SK-N-SH (cell line): ENCODE measurements around the gene CSTF3. TPM values are rescaled to one million over a fixed set of nuclear protein-coding genes. Genes with fewer than 3 reads are reported as not detected.

Source experiments
- CTCF ChIA-PET: fragments of 300-600, 350-600 bp; formaldehyde crosslinking; extraction: SDS; loops from one replicate; lab custom pipeline; 2021; lab: Yijun Ruan, JAX
- POLR2A ChIA-PET: fragments of 350-600 bp; sonication (Branson Sonifier 250); formaldehyde crosslinking; extraction: SDS; loops from one replicate; lab custom pipeline; 2020; ENCODE audit warnings: antibody characterized with exemption, inconsistent platforms; lab: Yijun Ruan, JAX
- DNase-seq: peaks from one replicate; pipeline ENCODE4 v3.0.0; 2012
- H2AFZ ChIP-seq: fragments of 200-600 bp; sonication (generic); 2 replicates; pipeline ENCODE4 v1.8.1; 2016; ENCODE audit warnings: antibody characterized with exemption, mild to moderate bottlenecking, low read depth
- H3F3A ChIP-seq: fragments of 200-600 bp; sonication (generic); replicated peaks from 2 replicates; pipeline ENCODE3; 2016; ENCODE audit warnings: antibody characterized with exemption, mild to moderate bottlenecking; ENCODE audit not compliant: insufficient read depth
- H3K27ac ChIP-seq, 2 experiments: fragments of 200-500 bp in 1 of 2; fragments of 200-600 bp in 1 of 2; sonication (Bioruptor generic) in 1 of 2; sonication (generic), shearing (Covaris generic) in 1 of 2; 2 replicates each; pipeline versions ENCODE4 v1.5.1 to v1.6.1; 2014 to 2016; ENCODE audit warnings: low read depth in 2 of 2, inconsistent platforms in 1 of 2, low read length in 1 of 2, mild to moderate bottlenecking in 1 of 2, mixed read lengths in 1 of 2
- H3K27me3 ChIP-seq: fragments of 200-600 bp; sonication (generic), shearing (Covaris generic); 2 replicates; pipeline ENCODE4 v1.6.1; 2016; ENCODE audit warnings: mixed run types; ENCODE audit not compliant: insufficient read depth
- H3K36me3 ChIP-seq, 2 experiments: fragments of 200-500 bp in 1 of 2; fragments of 200-600 bp in 1 of 2; sonication (Bioruptor generic) in 1 of 2; sonication (generic) in 1 of 2; replicated peaks in 1 of 2; 2 replicates each; pipeline versions ENCODE3 to v1.5.1; 2014 to 2016; ENCODE audit warnings: low read length in 1 of 2, mild to moderate bottlenecking in 1 of 2; ENCODE audit not compliant: insufficient read depth in 2 of 2, control insufficient read depth in 1 of 2
- H3K4me1 ChIP-seq, 2 experiments: fragments of 200-500 bp in 1 of 2; fragments of 200-600 bp in 1 of 2; sonication (Bioruptor generic) in 1 of 2; sonication (generic), shearing (Covaris generic) in 1 of 2; 2 replicates each; pipeline versions ENCODE4 v1.5.1 to v1.6.1; 2014 to 2016; ENCODE audit warnings: low read depth in 1 of 2, low read length in 1 of 2, mixed run types in 1 of 2; ENCODE audit not compliant: insufficient read depth in 2 of 2, control insufficient read depth in 1 of 2
- H3K4me2 ChIP-seq: fragments of 200-600 bp; sonication (generic), shearing (Covaris generic); 2 replicates; pipeline ENCODE4 v1.6.1; 2017; ENCODE audit warnings: mixed run types
- H3K4me3 ChIP-seq, 2 experiments: fragments of 200-500 bp in 1 of 2; fragments of 200-600 bp in 1 of 2; sonication (Bioruptor generic) in 1 of 2; sonication (generic), shearing (Covaris generic) in 1 of 2; 2 replicates each; pipeline versions ENCODE4 v1.5.1 to v1.8.1; 2014 to 2016; ENCODE audit warnings: low read depth in 2 of 2, inconsistent platforms in 1 of 2, low read length in 1 of 2, mild to moderate bottlenecking in 1 of 2, mixed read lengths in 1 of 2, moderate library complexity in 1 of 2
- H3K79me2 ChIP-seq: fragments of 200-600 bp; sonication (generic); 2 replicates; pipeline ENCODE4 v1.8.1; 2017; ENCODE audit warnings: mild to moderate bottlenecking; ENCODE audit not compliant: insufficient read depth
- H3K9ac ChIP-seq: fragments of 200-600 bp; sonication (generic); 2 replicates; pipeline ENCODE4 v1.6.1; 2017; ENCODE audit warnings: mixed run types
- H3K9me2 ChIP-seq: fragments of 200-600 bp; sonication (generic); 2 replicates; pipeline ENCODE4 v1.6.1; 2017; ENCODE audit warnings: mixed run types
- H3K9me3 ChIP-seq: fragments of 200-600 bp; sonication (generic); 2 replicates; pipeline ENCODE4 v1.6.1; 2017; ENCODE audit warnings: mixed run types, mild to moderate bottlenecking, moderate library complexity
- H4K20me1 ChIP-seq: fragments of 200-600 bp; sonication (generic); 2 replicates; pipeline ENCODE4 v1.6.1; 2017; ENCODE audit warnings: mild to moderate bottlenecking, mixed run types; ENCODE audit not compliant: insufficient read depth
- CHD2 ChIP-seq: fragments of 150-350 bp; IDR thresholded peaks from 2 replicates; pipeline ENCODE4 v1.6.1; 2018; ENCODE audit warnings: low read length; ENCODE audit not compliant: partially characterized antibody
- FOSL2 ChIP-seq: IDR thresholded peaks from 2 replicates; pipeline ENCODE4 v1.4.0; 2012; ENCODE audit warnings: low read depth, mild to moderate bottlenecking, moderate library complexity, borderline replicate concordance
- FOXJ3 ChIP-seq: sonication (generic); formaldehyde crosslinking; IDR thresholded peaks from 2 replicates; pipeline ENCODE4 v1.5.1; 2020; ENCODE audit warnings: mild to moderate bottlenecking, missing genetic modification reagents
- FOXM1 ChIP-seq: IDR thresholded peaks from 2 replicates; pipeline ENCODE4 v1.4.0; 2012; ENCODE audit warnings: low read depth, mild to moderate bottlenecking
- GABPA ChIP-seq: IDR thresholded peaks from 2 replicates; pipeline ENCODE4 v1.4.0; 2012; ENCODE audit warnings: low read depth, mild to moderate bottlenecking
- GATA2 ChIP-seq: sonication (generic); formaldehyde crosslinking; IDR thresholded peaks from 2 replicates; pipeline ENCODE4 v1.5.0; 2020; ENCODE audit warnings: mild to moderate bottlenecking, missing genetic modification reagents
- MEF2A ChIP-seq: IDR thresholded peaks from 2 replicates; pipeline ENCODE4 v1.4.0; 2012; ENCODE audit warnings: low read depth, borderline replicate concordance
- MXI1 ChIP-seq: IDR thresholded peaks from 2 replicates; pipeline ENCODE4 v1.6.1; 2012; ENCODE audit warnings: mild to moderate bottlenecking, low read depth, low read length, improper control_type of control experiment
- POLR2AphosphoS5 ChIP-seq: IDR thresholded peaks from 2 replicates; pipeline ENCODE4 v1.6.1; 2012; ENCODE audit warnings: low read depth, low read length
- RAD21 ChIP-seq: IDR thresholded peaks from 2 replicates; pipeline ENCODE4 v1.6.1; 2012; ENCODE audit warnings: mild to moderate bottlenecking, low read length
- RFX5 ChIP-seq: IDR thresholded peaks from 2 replicates; pipeline ENCODE4 v1.6.1; 2012; ENCODE audit warnings: mild to moderate bottlenecking, improper control_type of control experiment, low read length
- RXRA ChIP-seq: IDR thresholded peaks from 2 replicates; pipeline ENCODE4 v1.4.0; 2012; ENCODE audit warnings: low read depth, mild to moderate bottlenecking, borderline replicate concordance
- TAF1 ChIP-seq: IDR thresholded peaks from 2 replicates; pipeline ENCODE4 v1.6.1; 2012; ENCODE audit warnings: low read depth, mild to moderate bottlenecking, low read length, moderate library complexity, borderline replicate concordance
- TCF12 ChIP-seq: IDR thresholded peaks from 2 replicates; pipeline ENCODE4 v1.4.0; 2012
- TEAD4 ChIP-seq: IDR thresholded peaks from 2 replicates; pipeline ENCODE4 v1.4.0; 2012; ENCODE audit warnings: mild to moderate bottlenecking, borderline replicate concordance; ENCODE audit not compliant: insufficient read depth
- YY1 ChIP-seq: IDR thresholded peaks from 2 replicates; pipeline ENCODE4 v1.4.0; 2012; ENCODE audit warnings: low read depth, mild to moderate bottlenecking
- polyA plus RNA-seq, 3 experiments: library from polyadenylated mRNA; depleted of rRNA; stranded (reverse); fragments of >200 nt; gene quantifications; 2 replicates each; pipeline ENCODE4 v1.2.3, GENCODE V29; 2012
- TF ChIP-seq, protein P1 (sequence below): IDR thresholded peaks from 2 replicates; pipeline ENCODE4 v1.4.0; 2012; ENCODE audit warnings: low read depth, borderline replicate concordance
- TF ChIP-seq, protein P2 (sequence below): fragments of 150-350 bp; IDR thresholded peaks from 2 replicates; pipeline ENCODE4 v1.6.1; 2017; ENCODE audit warnings: antibody characterized with exemption, low read length, low read depth, borderline replicate concordance
- TF ChIP-seq, protein P3 (sequence below): IDR thresholded peaks from 2 replicates; pipeline ENCODE4 v1.4.0; 2012; ENCODE audit warnings: low read depth

Gene CSTF3
- polyA plus RNA-seq, 1 of the 3 experiments (the other 2 are of a cell fraction) = 26.3 TPM

DNA sequence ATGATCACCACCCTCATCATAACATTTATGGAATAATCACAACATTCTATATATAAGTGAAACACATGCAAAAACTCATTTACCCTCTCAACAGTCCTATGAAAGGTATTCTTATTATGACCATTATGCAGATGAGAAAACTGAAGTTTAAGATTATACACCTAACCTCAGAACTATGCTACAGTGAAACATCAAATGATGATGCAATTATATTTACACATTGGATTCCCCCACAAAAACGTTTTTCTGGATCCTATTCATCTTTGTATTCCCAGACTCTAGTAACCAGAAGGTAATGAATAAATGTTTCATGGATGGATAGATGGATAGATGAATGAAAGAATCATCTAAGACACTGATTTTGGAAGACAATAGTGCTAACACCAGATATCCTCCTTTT is 67.1 kb downstream of the CSTF3 start (continued):
- TF ChIP-seq RAD21 (no peak), RFX5 (no peak), CHD2 (no peak), RXRA (no peak), POLR2AphosphoS5 (no peak), GABPA (no peak), FOXJ3 (no peak)
- TF ChIP-seq, protein P1, sequence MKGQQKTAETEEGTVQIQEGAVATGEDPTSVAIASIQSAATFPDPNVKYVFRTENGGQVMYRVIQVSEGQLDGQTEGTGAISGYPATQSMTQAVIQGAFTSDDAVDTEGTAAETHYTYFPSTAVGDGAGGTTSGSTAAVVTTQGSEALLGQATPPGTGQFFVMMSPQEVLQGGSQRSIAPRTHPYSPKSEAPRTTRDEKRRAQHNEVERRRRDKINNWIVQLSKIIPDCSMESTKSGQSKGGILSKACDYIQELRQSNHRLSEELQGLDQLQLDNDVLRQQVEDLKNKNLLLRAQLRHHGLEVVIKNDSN = no peak

DNA sequence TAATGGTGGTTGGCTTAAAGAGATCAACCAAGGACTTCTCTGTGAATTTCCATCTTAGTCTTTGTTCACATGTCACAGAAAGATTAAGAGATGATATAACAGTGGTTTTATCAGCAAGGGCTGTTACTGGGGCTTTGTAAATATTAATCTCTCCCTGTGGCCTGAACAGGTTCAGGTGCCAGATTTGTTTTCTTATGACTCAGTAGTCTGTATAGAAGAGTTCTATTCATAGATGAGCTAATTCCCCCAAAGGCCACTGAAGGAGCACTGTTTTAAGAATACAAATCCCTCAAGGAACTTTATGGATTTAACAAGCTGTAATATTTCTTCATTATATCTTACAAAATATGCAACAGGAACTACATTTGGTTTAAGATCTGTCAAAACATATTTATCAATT is 71.5 kb downstream of the CSTF3 start:
- Histone ChIP-seq H3K9me2 (no peaks in the 10 kb centered on the region), H3K79me2 (no peaks in the 10 kb centered on the region), H3K9ac (no peak overlapping the region), H3K4me1 (peaks cover 0 to 2% of the 10 kb centered on the region in 2 experiments; a peak in 1 of 4 replicates), H3K9me3 (no peaks in the 10 kb centered on the region), H3K36me3 (peaks cover 42 to 49% of the 10 kb centered on the region in 2 experiments), H2AFZ (no peak overlapping the region), H3F3A (peaks cover 3% of the 10 kb centered on the region), H3K27ac (no peak overlapping the region), H3K27me3 (no peaks in the 10 kb centered on the region), H4K20me1 (no peaks in the 10 kb centered on the region), H3K4me2 (no peak overlapping the region), H3K4me3 (no peak overlapping the region)
- ChIA-PET POLR2A (no interaction called here), CTCF (no interaction called here)
- no peak for DNase-seq
- no peak for TF ChIP-seq POLR2AphosphoS5
- no peak for TF ChIP-seq FOXM1
- TF ChIP-seq TEAD4 = no peak
- TF ChIP-seq TAF1 = no peak
- no peak for TF ChIP-seq TCF12
- TF ChIP-seq, protein P2, sequence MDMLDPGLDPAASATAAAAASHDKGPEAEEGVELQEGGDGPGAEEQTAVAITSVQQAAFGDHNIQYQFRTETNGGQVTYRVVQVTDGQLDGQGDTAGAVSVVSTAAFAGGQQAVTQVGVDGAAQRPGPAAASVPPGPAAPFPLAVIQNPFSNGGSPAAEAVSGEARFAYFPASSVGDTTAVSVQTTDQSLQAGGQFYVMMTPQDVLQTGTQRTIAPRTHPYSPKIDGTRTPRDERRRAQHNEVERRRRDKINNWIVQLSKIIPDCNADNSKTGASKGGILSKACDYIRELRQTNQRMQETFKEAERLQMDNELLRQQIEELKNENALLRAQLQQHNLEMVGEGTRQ = no peak
- TF ChIP-seq, protein P3, sequence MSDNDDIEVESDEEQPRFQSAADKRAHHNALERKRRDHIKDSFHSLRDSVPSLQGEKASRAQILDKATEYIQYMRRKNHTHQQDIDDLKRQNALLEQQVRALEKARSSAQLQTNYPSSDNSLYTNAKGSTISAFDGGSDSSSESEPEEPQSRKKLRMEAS = no peak
- no peak for TF ChIP-seq MXI1
- TF ChIP-seq CHD2 = no peak
- TF ChIP-seq GATA2 = no peak
- no peak for TF ChIP-seq FOSL2
- TF ChIP-seq YY1 = no peak
- no peak for TF ChIP-seq MEF2A
